Measurements from ENCODE around the gene KCNK3.
"Not testable (repeated sequence)": the region's sequence is repeated elsewhere in the genome, so short reads cannot be mapped to it uniquely, and the experiment has no call there.

The KCNK3 gene

GRCh38 chr2:26756337-26756736, 63.8 kb downstream of the KCNK3 start:
- no peak for DNase-seq (ENCODE audit: low read depth in 2 of 2)

GRCh38 chr2:26757873-26758789, 65.6 kb downstream of the KCNK3 start:
- no peak for DNase-seq (ENCODE audit: low read depth in 2 of 2)

GRCh38 chr2:26758790-26759321, 66.3 kb downstream of the KCNK3 start:
- DNase-seq (ENCODE audit: low read depth in 2 of 2), result no peak

GRCh38 chr2:26759845-26760244, 67.3 kb downstream of the KCNK3 start:
- no peak for DNase-seq (ENCODE audit: low read depth in 2 of 2)

- DNase-seq (ENCODE audit: low read depth in 2 of 2), result not testable (repeated sequence)
Observed at GRCh38 chr2:26760991-26761390, 68.5 kb downstream of the KCNK3 start.

GRCh38 chr2:26763019-26763418, 70.5 kb downstream of the KCNK3 start:
- DNase-seq (ENCODE audit: low read depth in 2 of 2), result no peak

GRCh38 chr2:26764078-26764887, 71.8 kb downstream of the KCNK3 start, which contains the start of gene SLC35F6:
TSS of gene SLC35F6 (plus strand) at chr2:26764284. CDS start at chr2:26764350, 66 bp downstream.
- DNase-seq (ENCODE audit: low read depth in 2 of 2), result peak; percentile 65 to 75

- no peak for DNase-seq (ENCODE audit: low read depth in 2 of 2)
Observed at GRCh38 chr2:26764906-26765305, 72.4 kb downstream of the KCNK3 start.

- no peak for DNase-seq (ENCODE audit: low read depth in 2 of 2)
Observed at GRCh38 chr2:26765475-26766200, 73.1 kb downstream of the KCNK3 start.

- no peak for DNase-seq (ENCODE audit: low read depth in 2 of 2)
Observed at GRCh38 chr2:26767129-26767528, 74.6 kb downstream of the KCNK3 start.

- no peak for DNase-seq (ENCODE audit: low read depth in 2 of 2)
Observed at GRCh38 chr2:26767894-26768487, 75.5 kb downstream of the KCNK3 start.

- DNase-seq (ENCODE audit: low read depth in 2 of 2), result no peak
Observed at GRCh38 chr2:26768759-26769088, 76.2 kb downstream of the KCNK3 start.

- DNase-seq (ENCODE audit: low read depth in 2 of 2), result no peak
Observed at GRCh38 chr2:26769089-26769761, 76.7 kb downstream of the KCNK3 start.

- no peak for DNase-seq (ENCODE audit: low read depth in 2 of 2)
Observed at GRCh38 chr2:26770986-26771586, 78.6 kb downstream of the KCNK3 start.

GRCh38 chr2:26772064-26773001, 79.8 kb downstream of the KCNK3 start:
- DNase-seq (ENCODE audit: low read depth in 2 of 2), result no peak

- DNase-seq (ENCODE audit: low read depth in 2 of 2), result no peak
Observed at GRCh38 chr2:26776195-26776800, 83.8 kb downstream of the KCNK3 start.

GRCh38 chr2:26778098-26778497, 85.6 kb downstream of the KCNK3 start:
- DNase-seq (ENCODE audit: low read depth in 2 of 2), result no peak

GRCh38 chr2:26778507-26778906, 86.0 kb downstream of the KCNK3 start:
- DNase-seq (ENCODE audit: low read depth in 2 of 2), result no peak

- DNase-seq (ENCODE audit: low read depth in 2 of 2), result no peak
Observed at GRCh38 chr2:26780203-26780760, 87.8 kb downstream of the KCNK3 start.

All from stimulated activated CD8-positive, alpha-beta memory T cell treated with anti-CD3 and anti-CD28 coated beads, Interleukin-2, amount 100 ng/mL, for 1 hour (primary cell).